T-helper 2 cell treated with Interferon-gamma antibody and Interleukin-4, amounts not matched to agents 5 μg/mL and 100 μg/mL, for 36 hours (primary cell): ENCODE measurements around the gene THRA.
"Not testable (repeated sequence)": the region's sequence is repeated elsewhere in the genome, so short reads cannot be mapped to it uniquely, and the experiment has no call there.

ENCODE experiments used
- DNase-seq: peaks from one replicate; pipeline ENCODE4 v3.0.0; 2021; ENCODE audit warnings: low spot score
- H3K27ac Mint-ChIP-seq: one replicate; pipeline ENCODE4 v1.8.0; 2021; ENCODE audit warnings: mild to moderate bottlenecking, mixed read lengths
- H3K27me3 Mint-ChIP-seq: one replicate; pipeline ENCODE4 v1.8.0; 2021; ENCODE audit warnings: low read depth, mixed read lengths
- H3K36me3 Mint-ChIP-seq: one replicate; pipeline ENCODE4 v1.8.0; 2021; ENCODE audit warnings: low read depth, mixed read lengths
- H3K4me1 Mint-ChIP-seq: one replicate; pipeline ENCODE4 v1.8.0; 2021; ENCODE audit warnings: low read depth, mixed read lengths
- H3K4me3 Mint-ChIP-seq: one replicate; pipeline ENCODE4 v1.8.0; 2022; ENCODE audit warnings: mild to moderate bottlenecking, moderate library complexity, mixed read lengths
- H3K9me3 Mint-ChIP-seq: one replicate; pipeline ENCODE4 v1.8.0; 2021; ENCODE audit warnings: mixed read lengths

Gene THRA

DNA sequence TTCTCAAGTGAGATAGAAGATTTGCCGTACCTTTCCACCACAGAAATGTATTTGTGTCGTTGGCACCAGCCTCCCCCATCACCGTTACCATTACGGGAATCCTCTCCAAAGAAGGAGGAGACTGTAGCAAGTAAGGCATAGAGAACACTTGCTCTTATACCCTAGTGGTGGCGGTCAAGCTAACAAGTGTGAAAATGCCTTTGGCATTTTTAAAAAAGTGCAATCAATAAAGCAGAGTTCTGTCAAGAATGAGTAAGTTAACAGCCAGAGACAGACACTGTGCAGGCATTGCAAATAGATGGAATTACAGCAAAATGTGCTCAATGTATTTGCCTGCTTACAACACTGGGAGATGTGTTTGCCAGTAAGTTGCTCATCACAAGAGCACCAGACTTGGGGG is 66.7 kb downstream of the THRA start:
- peaks cover 21% of the 10 kb centered on the region for H3K4me1 Mint-ChIP-seq
- peaks cover 76% of the 10 kb centered on the region for H3K36me3 Mint-ChIP-seq

GRCh38 chr17:40130352-40131042 is 67.7 kb downstream of the THRA start:
- no peak for DNase-seq
- Mint-ChIP-seq H3K4me3 (no peak overlapping the region), H3K36me3 (peaks cover 80% of the 10 kb centered on the region), H3K4me1 (peaks cover 16% of the 10 kb centered on the region), H3K27ac (no peak overlapping the region), H3K27me3 (no peaks in the 10 kb centered on the region), H3K9me3 (no peaks in the 10 kb centered on the region)

More for the DNA sequence above, 66.7 kb downstream of the THRA start:
- H3K27me3 Mint-ChIP-seq = no peaks in the 10 kb centered on the region
- no peaks in the 10 kb centered on the region for H3K9me3 Mint-ChIP-seq
- no peak overlapping the region for H3K4me3 Mint-ChIP-seq
- no peak overlapping the region for H3K27ac Mint-ChIP-seq
- no peak for DNase-seq

- no peak for DNase-seq
- no peaks in the 10 kb centered on the region for H3K9me3 Mint-ChIP-seq
- H3K4me3 Mint-ChIP-seq = no peak overlapping the region
- H3K27ac Mint-ChIP-seq = no peak overlapping the region
- H3K36me3 Mint-ChIP-seq = peaks cover 77% of the 10 kb centered on the region
- H3K4me1 Mint-ChIP-seq = peaks cover 15% of the 10 kb centered on the region
- no peaks in the 10 kb centered on the region for H3K27me3 Mint-ChIP-seq
Observed at GRCh38 chr17:40134184-40134583, 71.4 kb downstream of the THRA start.

DNA sequence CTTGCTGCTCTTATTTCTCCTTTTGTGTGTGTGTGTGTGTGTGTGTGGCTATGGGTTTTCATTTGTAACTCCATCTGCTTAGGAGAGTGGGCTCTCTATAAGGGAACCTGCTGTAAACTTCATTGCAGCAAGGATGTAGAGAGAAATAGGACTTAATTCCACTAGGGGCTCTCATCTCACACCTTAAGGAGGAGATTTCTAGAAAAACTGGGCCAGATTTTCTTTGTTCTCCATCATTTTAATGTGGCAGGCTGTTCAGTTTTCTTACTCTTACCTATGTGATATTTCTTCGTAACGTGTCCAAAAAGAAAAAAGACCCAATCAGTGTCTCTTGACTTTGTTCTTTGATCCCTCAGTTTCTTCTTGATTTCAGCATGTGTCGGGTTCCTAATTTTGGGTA is 73.1 kb downstream of the THRA start:
- DNase-seq = no peak
- H3K27ac Mint-ChIP-seq = peak overlapping the region; percentile 35
- H3K4me3 Mint-ChIP-seq = no peak overlapping the region
- H3K9me3 Mint-ChIP-seq = no peaks in the 10 kb centered on the region
- H3K4me1 Mint-ChIP-seq = peaks cover 16% of the 10 kb centered on the region
- no peaks in the 10 kb centered on the region for H3K27me3 Mint-ChIP-seq
- H3K36me3 Mint-ChIP-seq = peaks cover 64% of the 10 kb centered on the region

DNA sequence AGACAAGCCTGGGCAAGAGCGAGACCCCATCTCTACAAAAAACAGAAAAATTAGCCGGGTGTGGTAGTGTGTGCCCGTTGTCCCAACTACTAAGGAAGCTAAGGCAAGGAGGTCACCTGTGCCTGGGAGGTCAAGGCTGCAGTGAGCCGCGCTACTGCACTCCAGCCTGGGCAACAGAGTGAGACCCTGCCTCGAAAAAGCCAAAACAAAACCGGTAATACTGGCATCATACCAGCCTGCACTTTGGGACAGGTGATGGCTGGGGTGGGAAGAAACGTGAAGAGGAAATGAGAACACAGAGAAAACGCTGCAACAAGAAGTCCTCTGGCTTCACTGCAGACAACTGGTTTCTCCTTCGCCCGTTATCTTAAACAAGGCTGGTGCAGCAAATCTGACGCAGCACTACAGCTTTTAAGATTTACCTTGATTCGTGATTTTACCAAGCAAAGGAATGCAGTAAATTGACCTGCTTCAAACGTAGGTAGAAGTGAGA is 76.8 kb downstream of the THRA start:
- Mint-ChIP-seq H3K4me3 (peak overlapping the region; percentile 98), H3K9me3 (no peaks in the 10 kb centered on the region), H3K27me3 (no peaks in the 10 kb centered on the region), H3K27ac (peak overlapping the region; percentile 97), H3K36me3 (peaks cover 40% of the 10 kb centered on the region), H3K4me1 (peaks cover 27% of the 10 kb centered on the region)
- no peak for DNase-seq

GRCh38 chr17:40143166-40143565 is 80.4 kb downstream of the THRA start:
- not testable (repeated sequence) for H3K4me3 Mint-ChIP-seq, H3K9me3 Mint-ChIP-seq, H3K27ac Mint-ChIP-seq, DNase-seq, H3K27me3 Mint-ChIP-seq
- Mint-ChIP-seq H3K4me1 (peaks cover 34% of the 10 kb centered on the region), H3K36me3 (peaks cover 38% of the 10 kb centered on the region)
